ENCODE measurements around the gene TBR1.

Gene TBR1

GRCh38 chr2:161415987-161416707 is at the start of gene TBR1:
TSS of gene TBR1 (plus strand) at chr2:161416297. CDS start at chr2:161416411, 114 bp downstream.
- DNase-seq (ENCODE audit: low read depth in 2 of 2) = no peak

- no peak for DNase-seq (ENCODE audit: low read depth in 2 of 2)
Observed at GRCh38 chr2:161367675-161368074, 48.4 kb upstream of the TBR1 start.

GRCh38 chr2:161369311-161369710 is 46.8 kb upstream of the TBR1 start:
- no peak for DNase-seq (ENCODE audit: low read depth in 2 of 2)

GRCh38 chr2:161370981-161371380 is 45.1 kb upstream of the TBR1 start:
- DNase-seq (ENCODE audit: low read depth in 2 of 2) = no peak

GRCh38 chr2:161371869-161372268 is 44.2 kb upstream of the TBR1 start:
- no peak for DNase-seq (ENCODE audit: low read depth in 2 of 2)

- DNase-seq (ENCODE audit: low read depth in 2 of 2) = no peak
Observed at GRCh38 chr2:161373942-161374341, 42.2 kb upstream of the TBR1 start.

- no peak for DNase-seq (ENCODE audit: low read depth in 2 of 2)
Observed at GRCh38 chr2:161374446-161374845, 41.7 kb upstream of the TBR1 start.

- DNase-seq (ENCODE audit: low read depth in 2 of 2) = no peak
Observed at GRCh38 chr2:161379740-161380139, 36.4 kb upstream of the TBR1 start.

GRCh38 chr2:161381546-161381945 is 34.6 kb upstream of the TBR1 start:
- DNase-seq (ENCODE audit: low read depth in 2 of 2) = no peak

GRCh38 chr2:161382747-161383146 is 33.4 kb upstream of the TBR1 start:
- DNase-seq (ENCODE audit: low read depth in 2 of 2) = no peak

GRCh38 chr2:161384864-161385263 is 31.2 kb upstream of the TBR1 start:
- DNase-seq (ENCODE audit: low read depth in 2 of 2) = no peak

- DNase-seq (ENCODE audit: low read depth in 2 of 2) = no peak
Observed at GRCh38 chr2:161386228-161386824, 29.8 kb upstream of the TBR1 start.

- DNase-seq (ENCODE audit: low read depth in 2 of 2) = no peak
Observed at GRCh38 chr2:161388146-161388779, 27.8 kb upstream of the TBR1 start.

GRCh38 chr2:161391737-161392506 is 24.2 kb upstream of the TBR1 start:
- no peak for DNase-seq (ENCODE audit: low read depth in 2 of 2)

- DNase-seq (ENCODE audit: low read depth in 2 of 2) = no peak
Observed at GRCh38 chr2:161400076-161400475, 16.0 kb upstream of the TBR1 start.

GRCh38 chr2:161402297-161402696 is 13.8 kb upstream of the TBR1 start:
- DNase-seq (ENCODE audit: low read depth in 2 of 2) = no peak

- DNase-seq (ENCODE audit: low read depth in 2 of 2) = no peak
Observed at GRCh38 chr2:161406316-161406715, 9.8 kb upstream of the TBR1 start.

GRCh38 chr2:161407597-161407996 is 8.5 kb upstream of the TBR1 start:
- DNase-seq (ENCODE audit: low read depth in 2 of 2) = no peak

- no peak for DNase-seq (ENCODE audit: low read depth in 2 of 2)
Observed at GRCh38 chr2:161409308-161409907, 6.7 kb upstream of the TBR1 start.

GRCh38 chr2:161412346-161412745 is 3.8 kb upstream of the TBR1 start:
- DNase-seq (ENCODE audit: low read depth in 2 of 2) = no peak

GRCh38 chr2:161414042-161415033 is 1.8 kb upstream of the TBR1 start:
- no peak for DNase-seq (ENCODE audit: low read depth in 2 of 2)

Data from stimulated activated CD8-positive, alpha-beta memory T cell treated with anti-CD3 and anti-CD28 coated beads, Interleukin-15, amount 100 ng/mL, for 4 hours (primary cell).